HFFc6 (cell line): ENCODE measurements around the gene SLC1A3. TPM values are rescaled to one million over a fixed set of nuclear protein-coding genes. Genes with fewer than 3 reads are reported as not detected.

ENCODE experiments used
- DNase-seq: peaks from one replicate; pipeline ENCODE4 v3.0.0-alpha.2; 2018
- H3K27ac Mint-ChIP-seq: 2 replicates; pipeline ENCODE4 v1.8.0; 2020; ENCODE audit warnings: mild to moderate bottlenecking, mixed read lengths
- H3K27me3 Mint-ChIP-seq: 2 replicates; pipeline ENCODE4 v1.8.0; 2021; ENCODE audit warnings: mild to moderate bottlenecking, moderate library complexity, mixed read lengths; ENCODE audit not compliant: insufficient read depth
- H3K36me3 Mint-ChIP-seq: 2 replicates; pipeline ENCODE4 v1.8.0; 2021; ENCODE audit warnings: low read depth, mixed read lengths
- H3K4me1 Mint-ChIP-seq: 2 replicates; pipeline ENCODE4 v1.8.0; 2020; ENCODE audit warnings: low read depth, mixed read lengths
- H3K4me3 Mint-ChIP-seq: 2 replicates; pipeline ENCODE4 v1.8.0; 2020; ENCODE audit warnings: mild to moderate bottlenecking, moderate library complexity, mixed read lengths
- H3K9me3 Mint-ChIP-seq: 2 replicates; pipeline ENCODE4 v1.8.0; 2020; ENCODE audit warnings: mild to moderate bottlenecking, mixed read lengths
- CTCF ChIP-seq: fragments of 200-600 bp; sonication (generic); IDR thresholded peaks from 2 replicates; pipeline ENCODE4 v1.5.0; 2021; ENCODE audit warnings: antibody characterized with exemption, mild to moderate bottlenecking
- total RNA-seq, 6 experiments: library from RNA; stranded (reverse); fragmentation: NEBNext Ultra II Directional; extraction: Animal tissue kit (Norgen Biotek cat#: 25700); gene quantifications; 2 replicates in 1 of 6; 3 replicates in 5 of 6; pipeline ENCODE4 v1.2.3, GENCODE V29; 2021

Gene SLC1A3
- total RNA-seq, 6 experiments from 2014 or later = 0.14 TPM; not detected in 5

- H3K27ac Mint-ChIP-seq = no peak overlapping the region
- H3K36me3 Mint-ChIP-seq = no peaks in the 10 kb centered on the region
- TF ChIP-seq CTCF = no peak
- H3K27me3 Mint-ChIP-seq = peaks cover 16% of the 10 kb centered on the region
- no peak for DNase-seq
- no peaks in the 10 kb centered on the region for H3K9me3 Mint-ChIP-seq
- no peak overlapping the region for H3K4me3 Mint-ChIP-seq
- peaks cover 5% of the 10 kb centered on the region; the same call in 1 of the 2 replicates for H3K4me1 Mint-ChIP-seq
Measured at GRCh38 chr5:36637101-36637500, 30.7 kb downstream of the SLC1A3 start.

DNA sequence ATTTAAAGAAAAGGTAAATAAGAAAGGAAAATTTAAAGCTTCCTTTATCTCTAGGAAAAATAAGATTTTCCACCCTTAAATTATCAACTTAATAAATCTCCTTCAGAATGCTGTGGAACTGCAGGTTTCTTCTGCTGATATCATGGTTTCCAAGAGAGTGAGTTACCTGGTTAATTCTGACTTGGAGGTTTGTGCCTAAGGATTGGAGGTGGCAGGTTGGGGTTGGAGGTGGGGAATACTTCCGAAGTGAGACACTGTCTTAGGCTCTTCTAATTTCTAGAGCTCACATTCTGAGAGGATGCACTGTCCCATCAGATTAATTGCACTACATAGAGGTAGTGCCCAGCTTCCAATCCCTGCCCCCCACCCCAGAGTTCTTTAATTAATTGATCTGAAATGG lies 31.1 kb downstream of the SLC1A3 start:
- H3K4me1 Mint-ChIP-seq = peaks cover 5% of the 10 kb centered on the region; the same call in 1 of the 2 replicates
- no peaks in the 10 kb centered on the region for H3K36me3 Mint-ChIP-seq
- H3K9me3 Mint-ChIP-seq = no peaks in the 10 kb centered on the region
- no peak for TF ChIP-seq CTCF
- H3K4me3 Mint-ChIP-seq = no peak overlapping the region
- DNase-seq = no peak
- H3K27ac Mint-ChIP-seq = no peak overlapping the region
- peaks cover 16% of the 10 kb centered on the region for H3K27me3 Mint-ChIP-seq

DNA sequence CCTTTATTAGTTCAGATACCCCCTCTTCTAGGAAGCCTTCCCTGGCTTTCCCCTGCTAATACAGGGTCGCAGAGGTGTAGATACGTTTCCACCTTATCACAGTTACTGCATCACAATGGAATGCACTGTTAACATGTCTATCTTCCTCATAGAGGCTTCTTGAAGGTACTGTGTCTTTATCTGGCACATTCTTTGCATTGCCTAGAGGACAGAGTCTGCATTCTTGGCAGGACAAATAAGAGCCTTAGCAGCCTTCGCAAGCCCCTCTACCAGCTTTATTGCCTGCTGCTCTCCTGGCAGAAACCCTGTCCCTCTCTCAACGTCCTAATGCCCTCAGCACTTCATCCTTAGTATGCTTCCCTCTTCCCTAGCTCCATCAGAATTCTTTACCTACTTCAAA lies 31.6 kb downstream of the SLC1A3 start:
- no peak for TF ChIP-seq CTCF
- DNase-seq = no peak
- no peak overlapping the region for H3K27ac Mint-ChIP-seq
- H3K4me1 Mint-ChIP-seq = peaks cover 5% of the 10 kb centered on the region; the same call in 1 of the 2 replicates
- peaks cover 16% of the 10 kb centered on the region for H3K27me3 Mint-ChIP-seq
- no peak overlapping the region for H3K4me3 Mint-ChIP-seq
- H3K36me3 Mint-ChIP-seq = no peaks in the 10 kb centered on the region
- no peaks in the 10 kb centered on the region for H3K9me3 Mint-ChIP-seq

DNA sequence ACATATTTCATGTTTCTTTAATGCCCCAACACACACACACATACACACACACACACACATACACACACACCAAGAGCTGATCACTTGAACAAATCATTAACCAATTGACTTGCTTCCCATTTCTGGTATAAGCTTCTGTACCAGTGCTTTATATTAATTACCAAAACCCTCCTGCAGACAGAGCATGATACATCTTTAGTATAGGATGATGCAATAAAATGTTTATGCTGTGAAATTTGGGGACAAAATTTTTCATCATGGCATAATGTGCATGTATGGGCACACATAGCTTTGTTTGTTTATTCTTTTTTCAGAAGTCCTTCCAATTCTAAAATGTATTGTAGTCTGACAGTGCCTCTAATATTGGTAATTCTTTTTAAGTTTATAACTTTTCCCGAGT lies 34.5 kb downstream of the SLC1A3 start:
- peaks cover 10% of the 10 kb centered on the region for H3K27me3 Mint-ChIP-seq
- H3K4me1 Mint-ChIP-seq = peaks cover 5% of the 10 kb centered on the region; the same call in 1 of the 2 replicates
- no peaks in the 10 kb centered on the region for H3K9me3 Mint-ChIP-seq
- no peak overlapping the region for H3K4me3 Mint-ChIP-seq
- no peaks in the 10 kb centered on the region for H3K36me3 Mint-ChIP-seq
- no peak overlapping the region for H3K27ac Mint-ChIP-seq
- DNase-seq = no peak
- no peak for TF ChIP-seq CTCF

DNA sequence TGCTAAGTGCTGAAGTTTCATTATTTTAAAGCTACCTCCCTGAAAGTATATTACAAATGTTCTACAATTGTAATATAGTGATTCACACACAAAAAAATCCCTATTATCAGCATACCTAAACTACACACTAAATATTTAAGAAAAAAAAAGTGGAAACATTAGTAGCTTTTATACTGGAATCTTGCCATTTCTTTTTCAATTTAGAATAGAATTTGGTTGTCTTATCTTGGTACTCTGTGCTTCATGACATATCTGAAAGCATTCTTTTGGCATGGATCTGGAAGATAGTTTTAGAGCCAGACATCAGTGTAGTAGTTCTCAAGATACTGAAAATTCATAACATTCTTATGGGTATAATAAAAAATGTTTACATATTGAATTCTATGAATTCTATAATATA lies 35.0 kb downstream of the SLC1A3 start:
- Mint-ChIP-seq H3K4me1 (peaks cover 6% of the 10 kb centered on the region), H3K9me3 (no peaks in the 10 kb centered on the region), H3K27me3 (peaks cover 10% of the 10 kb centered on the region), H3K27ac (no peak overlapping the region), H3K4me3 (no peak overlapping the region), H3K36me3 (no peaks in the 10 kb centered on the region)
- DNase-seq = no peak
- TF ChIP-seq CTCF = no peak

GRCh38 chr5:36642089-36642488 lies 35.7 kb downstream of the SLC1A3 start:
- DNase-seq = no peak
- Mint-ChIP-seq H3K27ac (no peak overlapping the region), H3K4me1 (peaks cover 11% of the 10 kb centered on the region), H3K9me3 (no peaks in the 10 kb centered on the region), H3K4me3 (no peak overlapping the region), H3K27me3 (peaks cover 10% of the 10 kb centered on the region), H3K36me3 (no peaks in the 10 kb centered on the region)
- no peak for TF ChIP-seq CTCF
